Testis (tissue), 2 donors: ENCODE results near the gene OR6J1.

Source experiments
- POLR2A ChIP-seq: fragments of 450-650 bp; IDR thresholded peaks from one replicate; pipeline ENCODE4 v1.6.1; 2017; ENCODE audit warnings: antibody characterized with exemption, mild to moderate bottlenecking, moderate library complexity
- TF ChIP-seq, protein P1 (sequence below), 3 experiments: fragments of 450-650 bp in 2 of 3; fragments of 200-600 bp in 1 of 3; sonication (generic) in 1 of 3; IDR thresholded peaks; one replicate each; pipeline ENCODE4 v1.5.1; 2016 to 2019; ENCODE audit warnings: antibody characterized with exemption in 3 of 3, mild to moderate bottlenecking in 2 of 3, moderate library complexity in 1 of 3

DNA sequence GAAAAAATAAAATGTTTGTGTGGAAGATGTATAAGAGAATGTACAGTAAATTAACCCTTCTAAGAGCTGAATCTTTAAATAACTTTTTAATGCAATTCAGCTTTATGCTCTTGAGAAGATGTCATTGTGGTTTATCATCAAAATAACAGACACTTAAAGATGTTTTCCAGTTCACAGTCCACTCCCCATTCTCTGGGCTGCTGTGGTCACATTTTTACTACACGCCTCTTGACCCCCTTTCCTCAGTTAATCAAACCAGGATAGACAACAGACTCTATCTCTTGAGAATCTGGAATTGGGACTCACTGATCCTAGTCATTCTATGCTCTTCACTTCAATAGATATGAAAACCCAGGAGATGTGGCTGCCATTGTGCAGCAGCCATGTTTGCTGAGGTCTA lies 24.7 kb upstream of the OR6J1 start:
- TF ChIP-seq, protein P1, sequence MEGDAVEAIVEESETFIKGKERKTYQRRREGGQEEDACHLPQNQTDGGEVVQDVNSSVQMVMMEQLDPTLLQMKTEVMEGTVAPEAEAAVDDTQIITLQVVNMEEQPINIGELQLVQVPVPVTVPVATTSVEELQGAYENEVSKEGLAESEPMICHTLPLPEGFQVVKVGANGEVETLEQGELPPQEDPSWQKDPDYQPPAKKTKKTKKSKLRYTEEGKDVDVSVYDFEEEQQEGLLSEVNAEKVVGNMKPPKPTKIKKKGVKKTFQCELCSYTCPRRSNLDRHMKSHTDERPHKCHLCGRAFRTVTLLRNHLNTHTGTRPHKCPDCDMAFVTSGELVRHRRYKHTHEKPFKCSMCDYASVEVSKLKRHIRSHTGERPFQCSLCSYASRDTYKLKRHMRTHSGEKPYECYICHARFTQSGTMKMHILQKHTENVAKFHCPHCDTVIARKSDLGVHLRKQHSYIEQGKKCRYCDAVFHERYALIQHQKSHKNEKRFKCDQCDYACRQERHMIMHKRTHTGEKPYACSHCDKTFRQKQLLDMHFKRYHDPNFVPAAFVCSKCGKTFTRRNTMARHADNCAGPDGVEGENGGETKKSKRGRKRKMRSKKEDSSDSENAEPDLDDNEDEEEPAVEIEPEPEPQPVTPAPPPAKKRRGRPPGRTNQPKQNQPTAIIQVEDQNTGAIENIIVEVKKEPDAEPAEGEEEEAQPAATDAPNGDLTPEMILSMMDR (IDR thresholded peaks at IDR 0.05) = no peak
- TF ChIP-seq POLR2A = no peak
